ENCODE data around the gene TSPAN3. TPM values are rescaled to one million over a fixed set of nuclear protein-coding genes. Genes with fewer than 3 reads are reported as not detected.

The TSPAN3 gene
- total and polyA plus RNA-seq, 2 donors (not counting 3 experiments of a cell fraction or from before 2014, with no cell fraction given), result 215 to 606 TPM

DNA sequence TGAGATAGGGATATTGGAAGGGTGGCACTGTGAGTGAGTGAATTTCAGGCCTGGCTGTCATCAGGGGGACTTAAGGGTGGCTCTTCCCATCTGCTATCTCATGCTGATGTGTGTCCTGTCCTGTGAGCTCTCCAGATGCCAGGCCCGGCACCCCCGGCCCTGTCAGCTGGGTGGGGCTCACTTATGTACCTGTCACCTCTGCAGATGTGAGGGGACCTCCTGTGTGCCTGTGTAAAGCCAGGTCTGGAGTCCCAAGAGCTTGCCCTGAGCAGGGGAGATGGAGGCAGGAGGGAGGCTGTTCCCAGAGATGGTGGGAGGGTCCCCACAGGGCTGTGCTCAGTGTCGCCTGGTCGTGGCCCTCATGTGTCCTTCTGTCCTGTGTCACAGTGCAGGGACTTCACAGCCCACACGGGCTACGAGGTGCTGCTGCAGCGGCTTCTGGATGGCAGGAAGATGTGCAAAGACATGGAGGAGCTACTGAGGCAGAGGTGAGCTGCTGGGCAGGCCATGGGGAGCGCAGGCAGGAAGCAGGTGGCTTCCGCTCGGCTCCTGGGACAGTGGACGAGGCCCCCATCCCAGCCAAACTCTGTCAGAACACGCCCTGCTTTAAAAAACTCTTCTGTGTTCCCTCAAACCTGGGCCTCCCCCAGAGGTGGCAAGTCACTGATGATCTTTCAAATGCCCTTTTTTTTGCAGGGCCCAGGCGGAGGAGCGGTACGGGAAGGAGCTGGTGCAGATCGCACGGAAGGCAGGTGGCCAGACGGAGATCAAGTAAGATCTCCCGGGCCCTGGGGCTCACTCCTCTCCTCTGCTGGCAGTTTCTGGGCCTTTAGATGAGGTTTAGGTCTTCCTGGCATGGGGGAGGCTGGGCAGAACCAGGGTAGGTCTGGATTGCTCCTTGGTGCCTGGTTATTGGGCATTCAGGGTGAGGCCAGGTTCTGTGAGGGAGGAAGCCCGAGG is 52.9 kb downstream of the TSPAN3 start:
- DNase-seq (ENCODE audit: low read depth, low spot score) (no peak), FAIRE-seq (no peak)
- Histone ChIP-seq H4K20me1 (replicated peaks; ENCODE audit: control insufficient read depth, extremely low read depth, insufficient read depth, low read length) (no peaks in the 10 kb centered on the region), H3K4me2 (ENCODE audit: insufficient read depth, low read length) (no peak overlapping the region), H2AFZ (ENCODE audit: low read depth, low read length) (no peak overlapping the region), H3K9me3 (replicated peaks; ENCODE audit: control insufficient read depth, insufficient read depth, low read length) (no peaks in the 10 kb centered on the region), H3K4me1 (ENCODE audit: control insufficient read depth, extremely low read depth, insufficient read depth, low read length) (peaks cover 8% of the 10 kb centered on the region), H3K27ac (ENCODE audit: insufficient read depth, low read depth, low read length) (no peak overlapping the region), H3K9me1 (replicated peaks; ENCODE audit: control insufficient read depth, extremely low read depth, insufficient read depth, low read length) (no peaks in the 10 kb centered on the region), H3K9ac (replicated peaks; ENCODE audit: extremely low read depth, insufficient read depth, low read length) (no peak overlapping the region), H3K79me2 (ENCODE audit: control insufficient read depth, insufficient read depth, low read length) (no peaks in the 10 kb centered on the region), H3K4me3 (replicated peaks in 1 of 3; ENCODE audit: insufficient read depth in 1 of 3, low read depth in 1 of 3, low read length in 3 of 3) (no peak overlapping the region), H3K36me3 (ENCODE audit: control insufficient read depth in 2 of 2, extremely low read depth in 1 of 2, insufficient read depth in 2 of 2, low read length in 2 of 2) (no peaks in the 10 kb centered on the region), H3K27me3 (ENCODE audit: control insufficient read depth in 2 of 2, insufficient read depth in 2 of 2, low read length in 2 of 2) (no peaks in the 10 kb centered on the region)
- intact Hi-C loops (cut with micrococcal nuclease) (no loop called here), dilution Hi-C loops (cut with MboI; ENCODE audit: extremely low pct_ligation_motif_present, low sequenced_read_pairs) (no loop called here)
- no peak for TF ChIP-seq JUN (IDR thresholded peaks at IDR 0.05; ENCODE audit: borderline replicate concordance, insufficient read depth, insufficient read length, low read depth)
- no peak for TF ChIP-seq POLR2AphosphoS5 (IDR thresholded peaks at IDR 0.05; ENCODE audit: insufficient read depth, low read depth, low read length)
- TF ChIP-seq POLR2A (IDR thresholded peaks at IDR 0.05; ENCODE audit: low read depth, low read length), result no peak
- TF ChIP-seq MAX (IDR thresholded peaks at IDR 0.05; ENCODE audit: insufficient read depth, insufficient read length), result no peak
- no peak for TF ChIP-seq EZH2 (IDR thresholded peaks at IDR 0.05; ENCODE audit: borderline replicate concordance, low read depth, low read length, severe bottlenecking)
- TF ChIP-seq FOS (IDR thresholded peaks at IDR 0.05; ENCODE audit: borderline replicate concordance, insufficient read depth, low read length), result no peak
- no peak for TF ChIP-seq MYC (IDR thresholded peaks at IDR 0.05; ENCODE audit: low read depth, low read length)
- no peak for TF ChIP-seq GATA2 (IDR thresholded peaks at IDR 0.05; ENCODE audit: insufficient read depth, insufficient read length, low read depth, low read length)
- TF ChIP-seq, protein P1, sequence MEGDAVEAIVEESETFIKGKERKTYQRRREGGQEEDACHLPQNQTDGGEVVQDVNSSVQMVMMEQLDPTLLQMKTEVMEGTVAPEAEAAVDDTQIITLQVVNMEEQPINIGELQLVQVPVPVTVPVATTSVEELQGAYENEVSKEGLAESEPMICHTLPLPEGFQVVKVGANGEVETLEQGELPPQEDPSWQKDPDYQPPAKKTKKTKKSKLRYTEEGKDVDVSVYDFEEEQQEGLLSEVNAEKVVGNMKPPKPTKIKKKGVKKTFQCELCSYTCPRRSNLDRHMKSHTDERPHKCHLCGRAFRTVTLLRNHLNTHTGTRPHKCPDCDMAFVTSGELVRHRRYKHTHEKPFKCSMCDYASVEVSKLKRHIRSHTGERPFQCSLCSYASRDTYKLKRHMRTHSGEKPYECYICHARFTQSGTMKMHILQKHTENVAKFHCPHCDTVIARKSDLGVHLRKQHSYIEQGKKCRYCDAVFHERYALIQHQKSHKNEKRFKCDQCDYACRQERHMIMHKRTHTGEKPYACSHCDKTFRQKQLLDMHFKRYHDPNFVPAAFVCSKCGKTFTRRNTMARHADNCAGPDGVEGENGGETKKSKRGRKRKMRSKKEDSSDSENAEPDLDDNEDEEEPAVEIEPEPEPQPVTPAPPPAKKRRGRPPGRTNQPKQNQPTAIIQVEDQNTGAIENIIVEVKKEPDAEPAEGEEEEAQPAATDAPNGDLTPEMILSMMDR (IDR thresholded peaks at IDR 0.05; ENCODE audit: extremely low read depth in 1 of 2, insufficient read depth in 1 of 2, low read depth in 1 of 2, low read length in 2 of 2), result no peak
- ChIA-PET POLR2A (interaction anchor here (0.6 kb wide), 1 partner anchor 49 kb away, joined by 3 read pairs; no protein-coding TSS in a partner anchor), CTCF (no interaction called here)
- BruUV-seq (replicated peaks), result no TSS peak

All from endothelial cell of umbilical vein (primary cell).